ENCODE measurements around the gene TMEM169. TPM values are rescaled to one million over a fixed set of nuclear protein-coding genes. Genes with fewer than 3 reads are reported as not detected.

TMEM169 gene
- total and polyA plus RNA-seq, 2 donors (not counting 1 experiment from before 2014, with no cell fraction given) = 0.28 to 0.84 TPM

- Histone ChIP-seq H3K4me1 (ENCODE audit: control insufficient read depth in 2 of 2, insufficient read depth in 2 of 2, low read length in 2 of 2) (peaks cover 40 to 41% of the 10 kb centered on the region in 2 donors), H3K9me3 (ENCODE audit: control extremely low read depth in 1 of 3, control insufficient read depth in 2 of 3, insufficient read depth in 1 of 3, low read length in 2 of 3) (no peaks in the 10 kb centered on the region), H4K20me1 (ENCODE audit: control insufficient read depth, insufficient read depth, low read length, poor library complexity, severe bottlenecking) (no peaks in the 10 kb centered on the region), H3K27me3 (replicated peaks in 1 of 4; ENCODE audit: control extremely low read depth in 1 of 4, control insufficient read depth in 3 of 4, insufficient read depth in 4 of 4, low read length in 3 of 4) (no peaks in the 10 kb centered on the region), H3K27ac (ENCODE audit: low read length in 2 of 2) (peak overlapping the region in 1 of 2 donors; percentile 75), H2AFZ (ENCODE audit: insufficient read depth, low read depth, low read length, poor library complexity, severe bottlenecking) (no peak overlapping the region), H3K36me3 (replicated peaks in 1 of 2; ENCODE audit: control extremely low read depth in 1 of 2, control insufficient read depth in 1 of 2, extremely low read depth in 1 of 2, insufficient read depth in 2 of 2, low read length in 1 of 2) (no peaks in the 10 kb centered on the region), H3K4me2 (replicated peaks; ENCODE audit: low read depth, low read length, poor library complexity, severe bottlenecking) (peak overlapping the region; percentile 66), H3K9ac (ENCODE audit: low read length) (no peak overlapping the region), H3K79me2 (ENCODE audit: control insufficient read depth, insufficient read depth, low read length) (peaks cover 8% of the 10 kb centered on the region), H3K4me3 (ENCODE audit: control extremely low read depth in 1 of 5, extremely low read depth in 1 of 5, insufficient read depth in 1 of 5, low read depth in 2 of 5, low read length in 4 of 5) (no peak overlapping the region)
- POLR2A ChIA-PET = interaction anchor here (2.9 kb wide), 1 partner anchor 26 kb away, joined by 17 read pairs; the partner anchor contains the start of gene XRCC5
- no peaks in the 10 kb centered on the region for H3K9me3 Mint-ChIP-seq (ENCODE audit: insufficient read depth)
- 94% methylated on average over 10 of the region's 11 CpGs for WGBS (ENCODE audit: insufficient coverage)
- ATAC-seq (ENCODE audit: low read depth) (no peak), DNase-seq (no peak)
- no peaks in the 10 kb centered on the region for H3K27me3 Mint-ChIP-seq
- intact Hi-C loops (cut with micrococcal nuclease) = loop anchor here (5.0 kb wide), 1 partner anchor 71 kb away; the partner anchor contains the start of gene MREG
- no peak for TF ChIP-seq EZH2 (IDR thresholded peaks at IDR 0.05; ENCODE audit: borderline replicate concordance, insufficient read depth, low read depth, low read length, poor library complexity, severe bottlenecking)
- no peak for TF ChIP-seq CTCF (IDR thresholded peaks at IDR 0.05)
- H3K27ac Mint-ChIP-seq = peak overlapping the region; percentile 78
- CTCF ChIA-PET = interaction anchor here (0.7 to 1.9 kb wide), 5 partner anchors 24 to 50 kb away, joined by 3 to 5 read pairs (median 5); partner anchors contain the start of gene XRCC5
- H3K4me1 Mint-ChIP-seq = peaks cover 45% of the 10 kb centered on the region
- H3K4me3 Mint-ChIP-seq = peak overlapping the region; percentile 14
Observed at GRCh38 chr2:216083464-216084281, 2.0 kb downstream of the TMEM169 start.

- H3K4me2 ChIP-seq (replicated peaks; ENCODE audit: low read depth, low read length, poor library complexity, severe bottlenecking) = peak overlapping the region; percentile 66
- H2AFZ ChIP-seq (ENCODE audit: insufficient read depth, low read depth, low read length, poor library complexity, severe bottlenecking) = peak overlapping the region; percentile 72
- intact Hi-C loops (cut with micrococcal nuclease) = loop anchor here (5.0 kb wide), 1 partner anchor 72 kb away; the partner anchor contains the start of gene MREG
- H3K79me2 ChIP-seq (ENCODE audit: control insufficient read depth, insufficient read depth, low read length) = peaks cover 5% of the 10 kb centered on the region
- H3K4me3 ChIP-seq (ENCODE audit: control extremely low read depth in 1 of 5, extremely low read depth in 1 of 5, insufficient read depth in 1 of 5, low read depth in 2 of 5, low read length in 4 of 5) = peak overlapping the region in 1 of 5 experiments; percentile 31
- no peak for DNase-seq
- peaks cover 40 to 41% of the 10 kb centered on the region in 2 donors for H3K4me1 ChIP-seq (ENCODE audit: control insufficient read depth in 2 of 2, insufficient read depth in 2 of 2, low read length in 2 of 2)
- 29% methylated on average over 3 of the region's 3 CpGs for WGBS (ENCODE audit: insufficient coverage)
- H3K27me3 Mint-ChIP-seq = no peaks in the 10 kb centered on the region
- no peaks in the 10 kb centered on the region for H3K9me3 ChIP-seq (ENCODE audit: control extremely low read depth in 1 of 3, control insufficient read depth in 2 of 3, insufficient read depth in 1 of 3, low read length in 2 of 3)
- ChIA-PET POLR2A (no interaction called here), CTCF (interaction anchor here (1.6 to 1.9 kb wide), 4 partner anchors 25 to 51 kb away, joined by 5 read pairs; partner anchors contain the start of gene XRCC5)
- TF ChIP-seq EZH2 (IDR thresholded peaks at IDR 0.05; ENCODE audit: borderline replicate concordance, insufficient read depth, low read depth, low read length, poor library complexity, severe bottlenecking) (no peak), CTCF (IDR thresholded peaks at IDR 0.05) (no peak)
- ATAC-seq (ENCODE audit: low read depth) = no peak
- peak overlapping the region; percentile 78 for H3K27ac Mint-ChIP-seq
- H3K36me3 ChIP-seq (replicated peaks in 1 of 2; ENCODE audit: control extremely low read depth in 1 of 2, control insufficient read depth in 1 of 2, extremely low read depth in 1 of 2, insufficient read depth in 2 of 2, low read length in 1 of 2) = no peaks in the 10 kb centered on the region
- peaks cover 45% of the 10 kb centered on the region for H3K4me1 Mint-ChIP-seq
- H3K27me3 ChIP-seq (replicated peaks in 1 of 4; ENCODE audit: control extremely low read depth in 1 of 4, control insufficient read depth in 3 of 4, insufficient read depth in 4 of 4, low read length in 3 of 4) = no peaks in the 10 kb centered on the region
- H4K20me1 ChIP-seq (ENCODE audit: control insufficient read depth, insufficient read depth, low read length, poor library complexity, severe bottlenecking) = no peaks in the 10 kb centered on the region
- no peaks in the 10 kb centered on the region for H3K9me3 Mint-ChIP-seq (ENCODE audit: insufficient read depth)
- peak overlapping the region; percentile 44 to 75 for H3K27ac ChIP-seq (ENCODE audit: low read length in 2 of 2)
- peak overlapping the region; percentile 26 for H3K9ac ChIP-seq (ENCODE audit: low read length)
- H3K4me3 Mint-ChIP-seq = peak overlapping the region; percentile 49
Observed at GRCh38 chr2:216084547-216084946, 2.8 kb downstream of the TMEM169 start.
